ENCODE data around the gene LRP2BP. TPM values are rescaled to one million over a fixed set of nuclear protein-coding genes. Genes with fewer than 3 reads are reported as not detected.

Gene LRP2BP
- total and polyA plus RNA-seq, 4 donors: 0.48 to 4.6 (median 1.8) TPM

GRCh38 chr4:185382754-185383153 lies 13.0 kb downstream of the LRP2BP start:
- TF ChIP-seq CTCF (IDR thresholded peaks at IDR 0.05; ENCODE audit: control extremely low read depth, extremely low read depth): no peak
- H3K9me3 ChIP-seq (ENCODE audit: control insufficient read depth in 4 of 4, insufficient read depth in 3 of 4, low read length in 3 of 4): peaks cover 0 to 3% (median under 1%) of the 10 kb centered on the region in 4 donors
- DNase-seq (no peak), ATAC-seq (ENCODE audit: insufficient read depth, low FRiP score) (no peak)
- H3K9ac ChIP-seq (ENCODE audit: insufficient read depth in 1 of 2, low read length in 2 of 2): no peak overlapping the region
- H3K4me3 ChIP-seq: no peak overlapping the region
- no peaks in the 10 kb centered on the region for H3K36me3 ChIP-seq (ENCODE audit: control insufficient read depth in 4 of 4, insufficient read depth in 4 of 4, low read length in 4 of 4)
- no peaks in the 10 kb centered on the region for H3K27me3 ChIP-seq (ENCODE audit: control insufficient read depth in 3 of 3, insufficient read depth in 3 of 3, low read length in 2 of 3)
- peaks cover 0 to 8% (median 0%) of the 10 kb centered on the region in 5 donors for H3K4me1 ChIP-seq (ENCODE audit: control insufficient read depth in 5 of 5, insufficient read depth in 5 of 5, low read length in 5 of 5)
- H3K27ac ChIP-seq (ENCODE audit: low read depth in 1 of 2, low read length in 1 of 2): no peak overlapping the region

GRCh38 chr4:185381288-185382196 lies 14.2 kb downstream of the LRP2BP start:
- H3K27me3 ChIP-seq (ENCODE audit: control insufficient read depth in 3 of 3, insufficient read depth in 3 of 3, low read length in 2 of 3): no peaks in the 10 kb centered on the region
- no peak overlapping the region for H3K27ac ChIP-seq (ENCODE audit: low read depth in 1 of 2, low read length in 1 of 2)
- H3K9ac ChIP-seq (ENCODE audit: insufficient read depth in 1 of 2, low read length in 2 of 2): no peak overlapping the region
- ATAC-seq (ENCODE audit: insufficient read depth, low FRiP score): no peak
- 37 to 64% methylated on average over 4 of the region's 4 CpGs for WGBS, 2 donors
- no peak for TF ChIP-seq CTCF (IDR thresholded peaks at IDR 0.05; ENCODE audit: control extremely low read depth, extremely low read depth)
- H3K36me3 ChIP-seq (ENCODE audit: control insufficient read depth in 4 of 4, insufficient read depth in 4 of 4, low read length in 4 of 4): no peaks in the 10 kb centered on the region
- no peak overlapping the region for H3K4me3 ChIP-seq
- peaks cover 0 to 8% (median 0%) of the 10 kb centered on the region in 5 donors for H3K4me1 ChIP-seq (ENCODE audit: control insufficient read depth in 5 of 5, insufficient read depth in 5 of 5, low read length in 5 of 5)
- peaks cover 0 to 3% (median under 1%) of the 10 kb centered on the region in 4 donors for H3K9me3 ChIP-seq (ENCODE audit: control insufficient read depth in 4 of 4, insufficient read depth in 3 of 4, low read length in 3 of 4)
- no peak for DNase-seq

DNA sequence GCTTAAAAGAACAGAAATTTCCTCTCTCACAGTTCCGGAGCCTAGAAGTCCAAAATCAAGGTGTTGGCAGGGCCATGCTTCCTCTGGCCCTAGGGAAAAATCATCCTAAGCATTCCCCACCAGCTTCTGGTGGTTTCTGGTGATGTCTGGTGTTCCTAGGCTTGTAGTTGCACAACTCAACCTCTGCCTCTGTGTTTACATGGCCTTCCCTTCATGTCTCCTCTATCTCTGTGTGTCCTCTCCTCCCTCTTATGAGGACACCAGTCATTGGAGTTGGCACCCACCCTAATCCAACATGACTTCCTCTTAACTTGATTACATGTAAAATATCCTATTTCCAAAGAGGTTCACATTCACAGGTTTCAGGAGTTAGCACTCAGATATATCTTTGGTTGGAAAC lies 15.4 kb downstream of the LRP2BP start:
- no peak overlapping the region for H3K4me3 ChIP-seq
- DNase-seq (no peak), ATAC-seq (ENCODE audit: insufficient read depth, low FRiP score) (no peak)
- H3K27me3 ChIP-seq (ENCODE audit: control insufficient read depth in 3 of 3, insufficient read depth in 3 of 3, low read length in 2 of 3): no peaks in the 10 kb centered on the region
- no peak for TF ChIP-seq CTCF (IDR thresholded peaks at IDR 0.05; ENCODE audit: control extremely low read depth, extremely low read depth)
- peaks cover 0 to 8% (median 0%) of the 10 kb centered on the region in 5 donors for H3K4me1 ChIP-seq (ENCODE audit: control insufficient read depth in 5 of 5, insufficient read depth in 5 of 5, low read length in 5 of 5)
- peaks cover 0 to 3% (median under 1%) of the 10 kb centered on the region in 4 donors for H3K9me3 ChIP-seq (ENCODE audit: control insufficient read depth in 4 of 4, insufficient read depth in 3 of 4, low read length in 3 of 4)
- 93 to 94% methylated on average over 1 of the region's 1 CpG for WGBS, 2 donors
- no peak overlapping the region for H3K27ac ChIP-seq (ENCODE audit: low read depth in 1 of 2, low read length in 1 of 2)
- no peak overlapping the region for H3K9ac ChIP-seq (ENCODE audit: insufficient read depth in 1 of 2, low read length in 2 of 2)
- H3K36me3 ChIP-seq (ENCODE audit: control insufficient read depth in 4 of 4, insufficient read depth in 4 of 4, low read length in 4 of 4): no peaks in the 10 kb centered on the region

All from lung (tissue), 12 donors.